Esophagus muscularis mucosa (tissue), 4 donors: Measurements from ENCODE around the gene VAMP3. TPM values are rescaled to one million over a fixed set of nuclear protein-coding genes. Genes with fewer than 3 reads are reported as not detected.

Source experiments
- DNase-seq: peaks from one replicate; pipeline ENCODE4 v3.0.0-alpha.2; 2017; ENCODE audit errors: extremely low spot score
- H3K27ac ChIP-seq, 4 donors: fragments of 200-600 bp; sonication (generic); replicated peaks in 1 of 4; 1 replicate in 3 of 4; 2 replicates in 1 of 4; pipeline ENCODE4 v1.5.1; 2016 to 2019; ENCODE audit warnings: mild to moderate bottlenecking in 1 of 4
- H3K27me3 ChIP-seq, 4 donors: fragments of 200-600 bp; sonication (generic); one replicate each; pipeline versions ENCODE4 v1.5.1 to v1.6.0; 2016 to 2019
- H3K36me3 ChIP-seq, 4 donors: fragments of 200-600 bp; sonication (generic); one replicate each; pipeline ENCODE4 v1.5.1; 2016 to 2019
- H3K4me1 ChIP-seq, 4 donors: fragments of 200-600 bp; sonication (generic); one replicate each; pipeline ENCODE4 v1.5.1; 2016 to 2019
- H3K4me3 ChIP-seq, 4 donors: fragments of 200-600 bp; sonication (generic); 1 replicate in 2 of 4; 2 replicates in 2 of 4; pipeline ENCODE4 v1.5.1; 2016 to 2019; ENCODE audit warnings: mild to moderate bottlenecking in 4 of 4, moderate library complexity in 1 of 4
- H3K9me3 ChIP-seq, 4 donors: fragments of 200-600 bp; sonication (generic); 1 replicate in 3 of 4; 2 replicates in 1 of 4; pipeline ENCODE4 v1.5.1; 2016 to 2019
- CTCF ChIP-seq, 3 experiments: fragments of 200-600 bp in 2 of 3; fragments of 450-650 bp in 1 of 3; sonication (generic) in 2 of 3; IDR thresholded peaks; one replicate each; pipeline ENCODE4 v1.5.1; 2017 to 2019; ENCODE audit warnings: antibody characterized with exemption in 3 of 3, mild to moderate bottlenecking in 2 of 3, moderate library complexity in 1 of 3
- EP300 ChIP-seq: sonication (generic); formaldehyde crosslinking; IDR thresholded peaks from one replicate; pipeline ENCODE4 v1.6.1; 2017; ENCODE audit warnings: antibody characterized with exemption
- POLR2A ChIP-seq: fragments of 450-650 bp; IDR thresholded peaks from one replicate; pipeline ENCODE4 v1.6.1; 2017; ENCODE audit warnings: antibody characterized with exemption, moderate library complexity, mild to moderate bottlenecking, low read depth
- POLR2AphosphoS5 ChIP-seq, 2 donors: sonication (generic); formaldehyde crosslinking; IDR thresholded peaks; one replicate each; pipeline ENCODE4 v1.6.1; 2017; ENCODE audit warnings: antibody characterized with exemption in 2 of 2
- WGBS: methylation state at CpG from one replicate; pipeline ENCODE4 v1.1.5; 2018; 5-methylcytosine and 5-hydroxymethylcytosine counted together
- intact Hi-C: fragments of 100-400 bp; cut with DNase I; formaldehyde crosslinking; loops from one replicate; pipeline ENCODE4 v1.15.1; 2023
- total RNA-seq, 4 donors: library from RNA; depleted of rRNA; stranded (reverse); fragments of >200 nt; gene quantifications; one replicate each; pipeline versions ENCODE4 v1.1.0 to v1.2.1, GENCODE V29; 2016

VAMP3 gene
- total RNA-seq, 4 donors from 2014 or later: 90.3 to 114 (median 99.5) TPM

- no peaks in the 10 kb centered on the region for H3K27me3 ChIP-seq
- H3K4me3 ChIP-seq: no peak overlapping the region
- no peak for TF ChIP-seq POLR2A
- TF ChIP-seq CTCF (IDR thresholded peaks at IDR 0.05): no peak
- H3K9me3 ChIP-seq: no peaks in the 10 kb centered on the region
- H3K27ac ChIP-seq: peak overlapping the region in 1 of 4 donors; percentile 96
- peaks cover 36 to 57% (median 46%) of the 10 kb centered on the region in 4 donors for H3K36me3 ChIP-seq
- no peak for DNase-seq
- intact Hi-C loops: no loop called here
- H3K4me1 ChIP-seq: peaks cover 14 to 28% (median 27%) of the 10 kb centered on the region in 4 donors
- 91% methylated on average over 9 of the region's 9 CpGs for WGBS
Measured at GRCh38 chr1:7780976-7781375, 9.9 kb downstream of the VAMP3 start.

- Histone ChIP-seq H3K27ac (peak overlapping the region in 1 of 4 donors; percentile 96), H3K4me1 (peaks cover 14 to 33% (median 32%) of the 10 kb centered on the region in 4 donors), H3K4me3 (no peak overlapping the region), H3K27me3 (no peaks in the 10 kb centered on the region), H3K36me3 (peaks cover 36 to 54% (median 46%) of the 10 kb centered on the region in 4 donors), H3K9me3 (no peaks in the 10 kb centered on the region)
- 66% methylated on average over 7 of the region's 7 CpGs for WGBS
- DNase-seq: no peak
- no peak for TF ChIP-seq EP300
- no peak for TF ChIP-seq POLR2A
- TF ChIP-seq POLR2AphosphoS5 (IDR thresholded peaks at IDR 0.05): no peak
- TF ChIP-seq CTCF (IDR thresholded peaks at IDR 0.05): no peak
- intact Hi-C loops: no loop called here
Measured at GRCh38 chr1:7781501-7781900, 10.4 kb downstream of the VAMP3 start.

GRCh38 chr1:7781923-7782495 lies 10.9 kb downstream of the VAMP3 start:
- no peak for DNase-seq
- Histone ChIP-seq H3K4me1 (peaks cover 14 to 38% (median 37%) of the 10 kb centered on the region in 4 donors), H3K36me3 (peaks cover 35 to 54% (median 43%) of the 10 kb centered on the region in 4 donors), H3K27ac (peak overlapping the region; percentile 89 to 98 (median 94)), H3K27me3 (no peaks in the 10 kb centered on the region), H3K4me3 (no peak overlapping the region), H3K9me3 (no peaks in the 10 kb centered on the region)
- intact Hi-C loops: no loop called here
- WGBS: 90% methylated on average over 16 of the region's 16 CpGs
- TF ChIP-seq POLR2A (no peak), POLR2AphosphoS5 (IDR thresholded peaks at IDR 0.05) (no peak), CTCF (IDR thresholded peaks at IDR 0.05) (no peak), EP300 (no peak)

- Histone ChIP-seq H3K4me3 (peak overlapping the region; percentile 69 to 84 (median 78)), H3K9me3 (no peaks in the 10 kb centered on the region), H3K27me3 (no peaks in the 10 kb centered on the region), H3K27ac (peak overlapping the region; percentile 89 to 98 (median 94)), H3K4me1 (peaks cover 18 to 51% (median 49%) of the 10 kb centered on the region in 4 donors), H3K36me3 (peaks cover 23 to 45% (median 34%) of the 10 kb centered on the region in 4 donors)
- no peak for DNase-seq
- TF ChIP-seq EP300: no peak
- TF ChIP-seq CTCF (IDR thresholded peaks at IDR 0.05): no peak
- peak; percentile 8 for TF ChIP-seq POLR2A
- TF ChIP-seq POLR2AphosphoS5 (IDR thresholded peaks at IDR 0.05): peak in 1 of 2 donors; percentile 39
- 4% methylated on average over 17 of the region's 34 CpGs for WGBS
- intact Hi-C loops: no loop called here
Measured at GRCh38 chr1:7783178-7783711, 12.1 kb downstream of the VAMP3 start.
